GM21737 (cell line): ENCODE results near the gene DEDD2.
A peak's percentile ranks its signal among the peaks of the same experiment; 100 is the strongest.

ENCODE experiments used
- ATAC-seq: cut with Tn5 transposase; IDR thresholded peaks from one replicate; pipeline ENCODE4 v1.9.1; 2021; ENCODE audit warnings: mild to moderate bottlenecking, moderate library complexity; ENCODE audit not compliant: unreplicated experiment

The DEDD2 gene

DNA sequence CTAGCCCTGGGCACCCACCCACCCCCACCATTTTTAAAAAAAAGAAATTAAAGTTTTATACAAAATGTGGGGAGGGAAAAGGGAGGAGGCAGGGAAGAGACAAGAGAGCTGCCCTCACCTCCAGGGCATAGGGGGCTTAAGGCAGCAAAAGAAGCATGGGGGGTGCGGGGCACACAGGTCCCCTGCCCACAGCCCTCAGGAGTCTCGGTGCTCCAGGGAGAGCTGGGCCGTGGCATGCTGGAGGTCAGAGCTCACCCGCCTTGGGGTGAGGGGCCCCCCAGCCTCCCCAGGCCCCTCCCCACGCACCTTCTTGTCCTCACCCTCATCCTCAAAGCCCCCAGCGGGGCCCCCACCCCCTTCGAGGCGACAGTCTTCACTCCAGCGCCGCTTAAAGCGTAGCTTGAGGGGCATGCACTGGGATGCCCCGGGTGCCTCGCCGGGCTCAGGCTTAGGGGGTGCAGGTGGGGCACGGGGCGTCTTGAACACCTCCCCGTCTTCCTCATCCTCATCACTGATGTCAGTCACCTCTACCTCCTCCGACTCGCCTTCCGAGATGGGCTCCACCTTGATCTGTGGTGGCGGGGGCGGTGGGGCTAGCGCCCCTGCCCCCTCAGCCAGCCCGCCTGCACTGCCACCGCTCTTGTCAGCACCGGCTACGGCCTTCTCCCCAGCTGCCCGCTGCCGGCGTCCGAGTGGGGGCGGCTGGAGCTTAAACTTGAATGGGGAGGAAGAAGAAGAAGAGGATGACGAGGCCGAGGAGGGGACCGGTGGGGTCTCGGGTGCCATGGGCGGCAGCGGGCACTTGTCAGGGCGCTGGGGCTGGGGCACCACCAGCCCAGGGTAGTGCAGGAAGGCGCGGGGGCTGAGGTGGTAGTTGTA is 31.0 kb upstream of the DEDD2 start:
- no peak for ATAC-seq

GRCh38 chr19:42247640-42248199 is 30.2 kb upstream of the DEDD2 start:
- ATAC-seq: no peak

- ATAC-seq: no peak
Observed at GRCh38 chr19:42246922-42247639, 29.6 kb upstream of the DEDD2 start.

DNA sequence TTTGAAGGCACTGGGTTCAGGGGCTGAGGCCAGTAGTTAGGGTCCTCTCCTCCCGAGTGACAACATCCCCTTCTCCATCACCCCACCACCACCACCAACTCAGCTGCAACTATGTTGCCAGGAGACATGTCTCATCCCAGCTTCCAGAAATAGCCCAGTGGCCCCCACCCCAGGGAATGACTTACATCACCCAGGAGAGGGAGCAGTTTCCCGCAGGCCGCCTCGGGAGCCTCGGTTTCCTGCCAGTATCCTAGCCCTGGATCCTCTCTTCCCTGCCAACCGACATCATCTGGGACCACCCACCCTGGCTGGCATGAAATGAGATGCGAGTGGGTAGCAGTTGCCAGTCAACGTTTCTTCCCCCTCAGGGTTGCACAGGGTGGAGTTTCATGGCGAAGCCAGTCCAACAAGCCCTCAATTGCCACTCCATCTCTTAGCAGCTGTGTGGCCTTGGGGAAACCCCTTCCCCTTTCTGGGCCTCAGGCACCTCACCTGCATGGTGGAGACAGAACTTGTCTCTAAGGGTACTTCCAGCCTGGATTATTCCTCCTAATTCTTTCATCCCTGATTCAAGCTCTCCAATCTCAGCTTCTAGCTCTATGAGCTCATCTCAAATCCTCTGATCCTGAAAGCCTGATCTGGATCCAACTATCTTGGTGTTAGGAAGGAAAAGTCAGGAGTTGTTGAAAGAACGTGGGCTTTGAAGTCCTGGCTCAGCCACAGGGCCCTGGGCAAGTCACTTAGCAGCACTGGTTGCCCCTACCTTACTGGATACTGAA is 28.9 kb upstream of the DEDD2 start:
- no peak for ATAC-seq

- ATAC-seq: no peak
Observed at GRCh38 chr19:42245231-42245630, 27.8 kb upstream of the DEDD2 start.

- peak; percentile 42 for ATAC-seq
Observed at GRCh38 chr19:42244347-42245220, 27.1 kb upstream of the DEDD2 start.

DNA sequence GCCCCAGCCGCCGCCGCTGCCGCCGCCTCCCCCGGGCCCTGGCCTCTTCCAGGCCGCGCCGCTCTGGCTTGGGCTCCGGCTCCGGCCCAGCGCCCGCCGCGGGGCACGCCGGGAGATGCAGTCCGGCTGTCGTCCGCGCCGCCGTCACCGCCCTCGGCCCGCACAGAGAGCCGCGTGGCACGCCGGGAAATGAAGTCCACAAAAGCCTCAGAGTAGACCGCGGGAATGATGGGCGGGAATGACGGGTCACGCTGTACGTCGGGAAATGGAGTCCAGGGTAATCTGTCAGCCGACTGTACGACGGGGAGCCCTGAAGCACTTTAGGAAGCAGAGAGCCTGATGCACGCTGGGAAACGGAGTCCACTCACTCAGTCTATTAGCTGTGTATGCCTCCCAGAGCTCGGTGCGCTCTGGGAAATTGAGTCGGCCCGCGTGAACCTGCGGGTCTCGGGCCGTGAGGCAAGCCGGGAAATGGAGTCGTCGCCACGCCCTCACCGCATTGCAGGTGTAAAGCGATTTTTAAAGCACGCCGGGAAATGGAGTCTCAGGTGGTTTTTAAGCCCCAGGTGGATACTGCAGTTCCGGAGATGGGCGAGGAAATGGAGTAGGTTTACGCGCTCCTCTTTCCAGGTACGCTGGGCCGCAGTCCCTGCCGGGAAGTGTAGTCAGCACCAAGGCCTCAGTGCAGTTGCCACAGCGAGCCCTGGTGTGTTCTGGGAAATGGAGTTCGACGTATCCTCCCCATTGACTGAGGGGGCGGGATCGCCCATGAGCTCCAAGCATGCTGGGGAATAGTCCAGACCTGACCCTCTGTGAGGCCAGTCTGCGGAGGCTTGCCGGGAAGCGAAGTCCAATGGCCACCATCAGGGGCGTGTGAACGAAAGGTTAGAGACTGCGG is 25.3 kb upstream of the DEDD2 start, which contains the start of gene GSK3A:
Gene GSK3A (minus strand): TSS at position 91 of the 898 bp plus-strand sequence. CDS start 137 bp downstream, outside the sequence.
- ATAC-seq: peak; percentile 63

DNA sequence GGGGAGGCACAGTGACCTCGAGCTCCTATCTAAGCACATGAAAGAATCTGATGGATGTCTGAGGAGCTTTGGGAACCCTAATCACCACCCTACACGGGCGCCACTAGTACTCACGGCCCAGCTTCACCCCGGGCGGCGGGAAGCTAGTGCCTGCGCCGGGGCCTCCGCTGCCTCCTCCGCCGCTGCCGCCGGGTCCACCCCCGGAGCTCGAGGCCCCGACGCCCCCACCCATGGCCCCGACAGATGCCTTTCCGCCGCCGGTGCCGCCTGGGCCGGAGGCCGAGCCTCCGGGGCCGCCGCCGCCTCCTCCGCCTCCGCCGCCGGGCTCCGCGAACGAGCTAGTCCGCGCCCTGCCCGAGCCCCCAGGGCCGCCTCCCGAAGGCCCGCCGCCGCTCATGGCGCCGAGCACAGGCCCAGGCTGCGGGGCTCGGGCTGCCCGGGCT is 24.6 kb upstream of the DEDD2 start:
- no peak for ATAC-seq

GRCh38 chr19:42241279-42241678 is 23.8 kb upstream of the DEDD2 start:
- no peak for ATAC-seq

DNA sequence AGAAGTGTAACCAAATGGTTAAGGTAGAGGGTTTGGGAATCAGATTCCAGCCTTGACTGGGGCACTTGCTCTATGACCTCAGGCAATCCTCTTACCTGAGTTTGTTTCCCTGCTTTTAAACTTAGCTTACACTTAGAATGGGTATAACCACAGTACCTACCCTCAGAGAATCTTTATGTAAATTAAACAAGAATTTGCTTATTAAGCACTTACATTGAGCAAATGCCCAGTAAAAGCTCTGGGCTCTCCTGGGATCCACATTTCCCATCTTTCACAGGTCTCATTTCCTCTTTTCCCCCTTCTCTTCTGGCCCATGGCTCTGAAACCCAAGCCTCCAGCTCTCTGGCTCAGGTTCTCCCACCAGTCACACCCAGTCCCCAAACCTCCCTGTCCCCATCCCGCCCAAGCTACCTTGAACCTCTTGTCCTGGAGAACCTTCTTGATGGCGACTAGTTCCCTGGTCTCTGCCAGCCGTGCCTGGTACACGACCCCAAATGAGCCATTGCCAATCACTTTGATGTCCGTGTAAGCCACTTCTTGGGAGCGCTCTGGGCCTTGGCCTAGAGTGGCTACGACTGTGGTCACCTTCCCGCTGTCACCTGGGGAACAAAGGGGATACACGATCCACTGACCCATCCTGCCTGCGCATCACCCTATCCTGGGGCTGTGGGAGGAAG is 22.2 kb upstream of the DEDD2 start:
- ATAC-seq: no peak

- no peak for ATAC-seq
Observed at GRCh38 chr19:42235181-42235580, 17.7 kb upstream of the DEDD2 start.

- no peak for ATAC-seq
Observed at GRCh38 chr19:42234364-42234763, 16.9 kb upstream of the DEDD2 start.

DNA sequence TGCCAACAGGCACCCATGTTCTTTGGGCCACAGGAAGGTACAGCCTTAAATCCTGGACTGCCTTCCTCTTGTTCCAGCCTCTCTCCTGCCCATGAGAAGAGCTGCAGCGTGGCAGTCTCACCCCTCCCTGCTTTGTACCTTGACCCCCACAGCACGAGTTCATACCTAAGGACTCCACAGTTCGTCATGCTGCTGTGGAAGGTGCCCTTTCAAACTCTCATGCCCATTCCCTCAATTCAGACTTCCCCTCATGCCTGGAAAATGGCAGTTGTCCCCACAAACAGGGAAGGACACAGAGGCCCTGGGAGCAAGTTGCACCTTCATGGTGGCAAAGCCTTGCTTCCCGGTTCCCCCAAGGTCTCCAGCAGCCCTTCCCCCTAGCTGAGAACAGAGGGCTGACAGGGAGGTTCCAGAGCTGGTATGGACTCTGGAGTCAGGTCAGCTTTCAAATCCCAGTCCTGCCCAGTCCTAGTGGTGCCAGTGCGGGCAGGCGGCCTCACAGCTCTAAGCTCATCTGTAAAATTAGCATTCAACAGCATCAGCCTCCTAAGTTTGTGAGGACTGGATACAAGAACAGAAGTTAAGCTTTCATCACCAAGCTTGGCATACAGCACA is 16.3 kb upstream of the DEDD2 start:
- no peak for ATAC-seq

GRCh38 chr19:42233106-42233505 is 15.6 kb upstream of the DEDD2 start:
- no peak for ATAC-seq

GRCh38 chr19:42232435-42232834 is 15.0 kb upstream of the DEDD2 start:
- ATAC-seq: no peak

DNA sequence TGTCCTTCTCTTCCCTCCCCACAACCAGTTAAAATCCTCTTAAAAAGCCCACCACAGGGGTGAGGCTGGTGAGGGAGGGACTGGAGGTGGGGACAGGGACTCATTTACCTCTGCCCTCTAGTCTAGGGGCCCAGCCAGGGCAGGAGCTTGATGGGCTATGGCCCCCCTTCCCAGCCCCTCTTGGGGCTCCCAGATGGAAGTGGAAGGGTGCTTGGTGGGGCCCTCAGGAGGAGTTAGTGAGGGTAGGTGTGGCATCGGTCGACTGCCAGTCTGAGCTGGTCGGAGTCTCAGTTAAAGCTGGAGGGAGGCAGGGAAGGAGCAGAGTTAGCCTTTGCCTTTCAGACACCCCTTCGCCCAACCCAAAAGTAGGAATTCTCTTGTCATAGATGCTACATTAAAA is 13.1 kb upstream of the DEDD2 start:
- no peak for ATAC-seq

DNA sequence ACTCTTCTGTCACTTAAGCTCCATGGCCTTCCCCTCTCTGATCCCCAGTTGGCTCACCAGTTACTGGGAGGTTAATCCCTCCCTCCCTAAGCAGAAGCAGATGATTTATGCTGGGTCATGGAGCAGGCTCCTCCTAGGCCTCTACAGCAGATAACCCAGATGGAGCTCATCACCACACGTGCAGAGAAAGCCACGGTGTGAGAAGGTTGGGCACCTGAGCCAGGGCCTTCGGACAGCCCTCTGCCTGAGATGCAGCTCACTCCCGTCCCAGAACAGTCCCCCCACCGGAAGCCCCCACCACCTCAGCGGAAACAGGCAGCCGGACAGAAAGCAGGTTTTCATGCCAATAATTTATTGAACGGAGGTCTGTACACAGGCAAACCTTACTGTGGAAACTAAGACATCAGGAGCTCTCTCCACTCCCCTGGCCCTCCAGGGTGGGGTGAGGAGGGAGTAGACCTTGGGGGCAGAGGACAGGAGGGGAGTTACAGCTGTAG is 12.4 kb upstream of the DEDD2 start:
- no peak for ATAC-seq
